Measurements from ENCODE around the gene EMX1. TPM values are rescaled to one million over a fixed set of nuclear protein-coding genes. Genes with fewer than 3 reads are reported as not detected.

EMX1 gene
- total RNA-seq, 1 donor from 2014 or later, result not detected

GRCh38 chr2:72911256-72911655, 6.1 kb upstream of the EMX1 start:
- Mint-ChIP-seq H3K36me3 (ENCODE audit: low read depth) (no peaks in the 10 kb centered on the region), H3K4me3 (ENCODE audit: low read depth) (no peak overlapping the region), H3K9me3 (no peaks in the 10 kb centered on the region), H3K27me3 (ENCODE audit: low read depth) (peaks cover 66% of the 10 kb centered on the region), H3K4me1 (ENCODE audit: low read depth) (peaks cover 3% of the 10 kb centered on the region), H3K27ac (no peak overlapping the region)
- intact Hi-C loops (cut with micrococcal nuclease), result no loop called here
- DNase-seq (ENCODE audit: low spot score), result no peak

- Mint-ChIP-seq H3K4me3 (ENCODE audit: low read depth) (no peak overlapping the region), H3K27me3 (ENCODE audit: low read depth) (peaks cover 67% of the 10 kb centered on the region), H3K4me1 (ENCODE audit: low read depth) (peaks cover 8% of the 10 kb centered on the region), H3K36me3 (ENCODE audit: low read depth) (no peaks in the 10 kb centered on the region), H3K27ac (no peak overlapping the region), H3K9me3 (no peaks in the 10 kb centered on the region)
- intact Hi-C loops (cut with micrococcal nuclease), result no loop called here
- DNase-seq (ENCODE audit: low spot score), result no peak
These were observed 3.7 kb upstream of the EMX1 start for GRCh38 chr2:72913486-72914205.

- Mint-ChIP-seq H3K27me3 (ENCODE audit: low read depth) (peaks cover 70% of the 10 kb centered on the region), H3K27ac (no peak overlapping the region), H3K9me3 (no peaks in the 10 kb centered on the region), H3K4me1 (ENCODE audit: low read depth) (peaks cover 8% of the 10 kb centered on the region), H3K36me3 (ENCODE audit: low read depth) (no peaks in the 10 kb centered on the region), H3K4me3 (ENCODE audit: low read depth) (no peak overlapping the region)
- intact Hi-C loops (cut with micrococcal nuclease), result no loop called here
- no peak for DNase-seq (ENCODE audit: low spot score)
These were observed 3.1 kb upstream of the EMX1 start for GRCh38 chr2:72914206-72914559.

GRCh38 chr2:72914589-72915319, 2.6 kb upstream of the EMX1 start:
- intact Hi-C loops (cut with micrococcal nuclease), result loop anchor here (5.0 kb wide), 1 partner anchor 52 kb away; no protein-coding TSS in a partner anchor
- no peak for DNase-seq (ENCODE audit: low spot score)
- Mint-ChIP-seq H3K4me3 (ENCODE audit: low read depth) (no peak overlapping the region), H3K4me1 (ENCODE audit: low read depth) (peaks cover 8% of the 10 kb centered on the region), H3K36me3 (ENCODE audit: low read depth) (no peaks in the 10 kb centered on the region), H3K9me3 (no peaks in the 10 kb centered on the region), H3K27ac (no peak overlapping the region), H3K27me3 (ENCODE audit: low read depth) (peaks cover 70% of the 10 kb centered on the region)

- DNase-seq (ENCODE audit: low spot score), result no peak
- H3K4me3 Mint-ChIP-seq (ENCODE audit: low read depth), result no peak overlapping the region
- peaks cover 8% of the 10 kb centered on the region for H3K4me1 Mint-ChIP-seq (ENCODE audit: low read depth)
- no peaks in the 10 kb centered on the region for H3K36me3 Mint-ChIP-seq (ENCODE audit: low read depth)
- intact Hi-C loops (cut with micrococcal nuclease), result loop anchor here (5.0 kb wide), 1 partner anchor 53 kb away; no protein-coding TSS in a partner anchor
- peaks cover 70% of the 10 kb centered on the region for H3K27me3 Mint-ChIP-seq (ENCODE audit: low read depth)
- H3K9me3 Mint-ChIP-seq, result no peaks in the 10 kb centered on the region
- no peak overlapping the region for H3K27ac Mint-ChIP-seq
These were observed 1.9 kb upstream of the EMX1 start for GRCh38 chr2:72915320-72915906.

GRCh38 chr2:72915907-72916742, 1.2 kb upstream of the EMX1 start:
- Mint-ChIP-seq H3K9me3 (no peaks in the 10 kb centered on the region), H3K4me3 (ENCODE audit: low read depth) (no peak overlapping the region), H3K36me3 (ENCODE audit: low read depth) (no peaks in the 10 kb centered on the region), H3K27ac (no peak overlapping the region), H3K4me1 (ENCODE audit: low read depth) (peaks cover 8% of the 10 kb centered on the region), H3K27me3 (ENCODE audit: low read depth) (peaks cover 71% of the 10 kb centered on the region)
- intact Hi-C loops (cut with micrococcal nuclease), result loop anchor here (1.0 to 5.0 kb wide), 2 partner anchors 10 to 54 kb away; no protein-coding TSS in a partner anchor
- no peak for DNase-seq (ENCODE audit: low spot score)

GRCh38 chr2:72916743-72917137, 579 bp upstream of the EMX1 start:
- Mint-ChIP-seq H3K27me3 (ENCODE audit: low read depth) (peaks cover 71% of the 10 kb centered on the region), H3K36me3 (ENCODE audit: low read depth) (no peaks in the 10 kb centered on the region), H3K9me3 (no peaks in the 10 kb centered on the region), H3K4me1 (ENCODE audit: low read depth) (peaks cover 8% of the 10 kb centered on the region), H3K27ac (no peak overlapping the region), H3K4me3 (ENCODE audit: low read depth) (peak overlapping the region; percentile 41)
- intact Hi-C loops (cut with micrococcal nuclease), result loop anchor here (1.0 to 5.0 kb wide), 2 partner anchors 10 to 54 kb away; no protein-coding TSS in a partner anchor
- no peak for DNase-seq (ENCODE audit: low spot score)

GRCh38 chr2:72917877-72918553, 696 bp downstream of the EMX1 start:
- Mint-ChIP-seq H3K4me1 (ENCODE audit: low read depth) (peaks cover 8% of the 10 kb centered on the region), H3K27ac (no peak overlapping the region), H3K36me3 (ENCODE audit: low read depth) (no peaks in the 10 kb centered on the region), H3K9me3 (no peaks in the 10 kb centered on the region), H3K4me3 (ENCODE audit: low read depth) (no peak overlapping the region), H3K27me3 (ENCODE audit: low read depth) (peaks cover 73% of the 10 kb centered on the region)
- intact Hi-C loops (cut with micrococcal nuclease), result loop anchor here (5.0 kb wide), 1 partner anchor 56 kb away; no protein-coding TSS in a partner anchor
- no peak for DNase-seq (ENCODE audit: low spot score)

GRCh38 chr2:72919414-72920317, 2.3 kb downstream of the EMX1 start:
- Mint-ChIP-seq H3K36me3 (ENCODE audit: low read depth) (no peaks in the 10 kb centered on the region), H3K9me3 (no peaks in the 10 kb centered on the region), H3K4me3 (ENCODE audit: low read depth) (no peak overlapping the region), H3K27me3 (ENCODE audit: low read depth) (peaks cover 67% of the 10 kb centered on the region), H3K4me1 (ENCODE audit: low read depth) (peaks cover 8% of the 10 kb centered on the region), H3K27ac (no peak overlapping the region)
- DNase-seq (ENCODE audit: low spot score), result no peak
- intact Hi-C loops (cut with micrococcal nuclease), result loop anchor here (5.0 to 10.0 kb wide), 2 partner anchors 57 to 375 kb away; partner anchors contain the start of gene EGR4

- DNase-seq (ENCODE audit: low spot score), result no peak
These were observed 3.2 kb downstream of the EMX1 start for GRCh38 chr2:72920318-72921087.

More at GRCh38 chr2:72920318-72921087, 3.2 kb downstream of the EMX1 start:
- no peak overlapping the region for H3K27ac Mint-ChIP-seq
- H3K4me3 Mint-ChIP-seq (ENCODE audit: low read depth), result peak overlapping the region; percentile 17
- H3K36me3 Mint-ChIP-seq (ENCODE audit: low read depth), result no peaks in the 10 kb centered on the region
- H3K9me3 Mint-ChIP-seq, result no peaks in the 10 kb centered on the region
- peaks cover 6% of the 10 kb centered on the region for H3K4me1 Mint-ChIP-seq (ENCODE audit: low read depth)
- peaks cover 67% of the 10 kb centered on the region for H3K27me3 Mint-ChIP-seq (ENCODE audit: low read depth)
- intact Hi-C loops (cut with micrococcal nuclease), result loop anchor here (10.0 kb wide), 1 partner anchor 374 kb away; the partner anchor contains the start of gene EGR4

Measured in activated T-helper 2 cell treated with anti-CD3 and anti-CD28 coated beads, Interferon-gamma antibody, Interleukin-2, Interleukin-4, amounts not matched to agents 10 μg/mL and 5 μg/mL and 100 μg/mL, durations not matched to agents 14 hours and 24 hours and 36 hours (primary cell).